A673 (cell line): ENCODE data around the gene ZNF773.
"Not testable (repeated sequence)": the region's sequence is repeated elsewhere in the genome, so short reads cannot be mapped to it uniquely, and the experiment has no call there.

ENCODE experiments used
- EZH2 ChIP-seq: fragments of 200-600 bp; sonication (generic); IDR thresholded peaks from 2 replicates; pipeline ENCODE4 v1.6.1; 2017; ENCODE audit warnings: borderline replicate concordance, low read depth, mild to moderate bottlenecking, mixed read lengths, antibody characterized with exemption, low read length; ENCODE audit not compliant: poor library complexity, severe bottlenecking
- TF ChIP-seq, protein P1 (sequence below): fragments of 300-800, 200-600 bp; sonication (generic); conservative IDR thresholded peaks from 2 replicates; pipeline ENCODE4 v1.5.1; 2017; ENCODE audit warnings: low read depth, mild to moderate bottlenecking, antibody characterized with exemption, low read length, moderate library complexity, mixed read lengths

DNA sequence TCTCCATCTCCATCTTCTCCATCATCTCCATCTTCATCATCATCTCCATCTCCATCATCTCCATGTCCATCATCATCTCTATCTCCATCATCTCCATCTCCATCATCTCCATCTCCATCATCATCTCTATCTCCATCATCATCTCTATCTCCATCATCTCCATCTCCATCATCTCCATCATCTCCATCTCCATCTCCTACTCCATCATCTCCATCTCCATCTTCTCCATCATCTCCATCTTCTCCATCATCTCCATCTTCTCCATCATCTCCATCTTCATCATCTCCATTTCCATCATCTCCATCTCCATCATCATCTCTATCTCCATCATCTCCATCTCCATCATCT, 432 bp upstream of the ZNF773 start:
- TF ChIP-seq, protein P1, sequence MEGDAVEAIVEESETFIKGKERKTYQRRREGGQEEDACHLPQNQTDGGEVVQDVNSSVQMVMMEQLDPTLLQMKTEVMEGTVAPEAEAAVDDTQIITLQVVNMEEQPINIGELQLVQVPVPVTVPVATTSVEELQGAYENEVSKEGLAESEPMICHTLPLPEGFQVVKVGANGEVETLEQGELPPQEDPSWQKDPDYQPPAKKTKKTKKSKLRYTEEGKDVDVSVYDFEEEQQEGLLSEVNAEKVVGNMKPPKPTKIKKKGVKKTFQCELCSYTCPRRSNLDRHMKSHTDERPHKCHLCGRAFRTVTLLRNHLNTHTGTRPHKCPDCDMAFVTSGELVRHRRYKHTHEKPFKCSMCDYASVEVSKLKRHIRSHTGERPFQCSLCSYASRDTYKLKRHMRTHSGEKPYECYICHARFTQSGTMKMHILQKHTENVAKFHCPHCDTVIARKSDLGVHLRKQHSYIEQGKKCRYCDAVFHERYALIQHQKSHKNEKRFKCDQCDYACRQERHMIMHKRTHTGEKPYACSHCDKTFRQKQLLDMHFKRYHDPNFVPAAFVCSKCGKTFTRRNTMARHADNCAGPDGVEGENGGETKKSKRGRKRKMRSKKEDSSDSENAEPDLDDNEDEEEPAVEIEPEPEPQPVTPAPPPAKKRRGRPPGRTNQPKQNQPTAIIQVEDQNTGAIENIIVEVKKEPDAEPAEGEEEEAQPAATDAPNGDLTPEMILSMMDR, result not testable (repeated sequence)
- TF ChIP-seq EZH2, result not testable (repeated sequence)
